C1 segment of cervical spinal cord (tissue), 14 donors: ENCODE data around the gene PAGE3.

Experiments
- DNase-seq, 14 donors: peaks; one replicate each; lab custom pipeline; 2025; lab: John Stamatoyannopoulos, UW

The PAGE3 gene, protein sequence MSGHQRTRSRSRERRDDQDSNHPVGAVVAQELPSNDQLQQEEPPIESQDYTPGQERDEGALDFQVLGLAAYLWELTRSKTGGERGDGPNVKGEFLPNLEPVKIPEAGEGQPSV

DNA sequence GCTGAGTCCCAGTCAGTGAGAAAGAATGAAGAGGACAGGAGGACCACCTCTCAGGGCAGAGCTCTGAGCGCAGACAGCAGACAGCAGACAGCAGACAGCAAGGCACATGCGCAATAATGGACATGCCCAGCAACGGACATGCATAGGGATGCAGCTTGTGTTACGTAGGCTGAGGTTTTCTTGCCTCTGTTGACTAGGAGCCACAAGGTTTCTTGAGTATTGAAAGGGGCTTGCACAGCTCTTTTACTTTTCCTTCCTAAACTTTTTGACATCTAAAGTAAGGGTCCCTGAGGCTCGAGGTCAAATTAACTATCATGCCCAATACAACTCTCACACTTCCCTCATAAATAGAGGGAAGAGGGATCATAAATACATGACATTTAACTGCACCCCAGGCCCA is at the start of gene PAGE3:
Gene PAGE3 (minus strand): TSS at position 101 of the 400 bp plus-strand sequence. CDS start 1,013 bp downstream, outside the sequence.
- DNase-seq = no peak

- no peak for DNase-seq
These were observed 47.9 kb upstream of the PAGE3 start for GRCh38 chrX:55312655-55313054.

DNA sequence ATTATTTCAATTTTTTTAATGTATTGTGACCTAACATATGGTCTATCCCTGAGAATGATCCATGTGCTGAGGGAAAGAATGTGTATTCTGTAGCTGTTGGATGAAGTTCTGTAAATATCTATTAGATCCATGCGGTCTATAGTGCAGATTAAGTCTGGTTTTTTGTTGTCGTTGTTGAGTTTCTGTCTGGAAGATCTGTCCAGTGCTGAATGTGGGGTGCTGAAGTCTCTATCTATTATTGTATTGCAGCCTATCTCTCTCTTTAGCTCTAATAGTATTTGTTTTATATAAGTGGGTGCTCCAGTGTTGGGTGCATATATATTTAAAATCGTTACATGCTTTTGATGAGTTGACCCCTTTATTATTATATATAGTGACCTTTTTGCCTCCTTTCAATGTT is 26.2 kb upstream of the PAGE3 start:
- DNase-seq = no peak

DNA sequence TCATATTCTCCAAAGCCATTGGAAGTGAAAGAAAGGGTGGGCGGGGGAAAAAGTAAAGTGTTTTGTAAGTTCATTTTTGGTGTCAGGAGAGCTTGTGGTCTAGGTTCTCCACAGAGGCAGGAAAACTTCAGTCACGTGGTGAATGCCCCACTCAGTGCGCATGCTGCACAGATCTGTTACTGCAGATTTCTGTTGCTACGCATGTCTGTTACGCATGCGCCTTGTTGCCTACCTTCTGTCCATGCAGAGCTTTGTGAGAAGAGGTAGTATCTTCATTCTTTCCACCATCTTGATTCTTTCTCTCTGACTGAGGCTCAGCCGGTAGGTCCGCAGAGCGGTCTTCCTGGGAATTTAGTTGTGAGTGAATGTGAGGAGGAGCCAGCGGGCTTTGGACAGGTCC is 15.1 kb upstream of the PAGE3 start:
- no peak for DNase-seq

DNA sequence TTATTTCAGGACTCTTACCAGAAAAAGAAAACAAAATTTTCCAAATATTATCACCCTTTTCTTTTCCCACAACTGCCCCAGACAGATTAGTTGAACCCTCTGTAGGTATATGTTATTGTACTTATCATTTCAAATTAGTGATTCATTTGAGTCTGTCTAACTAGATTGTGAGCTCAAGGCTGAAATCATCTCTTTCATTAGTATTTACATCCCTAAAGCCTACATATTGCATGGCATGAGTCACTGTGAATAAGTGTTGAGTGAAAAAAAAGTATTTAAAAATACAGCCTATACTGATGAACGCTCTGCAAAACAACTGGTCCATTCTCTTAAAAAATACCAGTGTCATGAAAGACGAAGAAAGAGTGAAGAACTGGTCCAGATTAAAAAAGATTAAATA is 3.9 kb downstream of the PAGE3 start:
- no peak for DNase-seq

- no peak for DNase-seq
These were observed 11.2 kb downstream of the PAGE3 start for GRCh38 chrX:55253528-55253927.

GRCh38 chrX:55240788-55241340 is 23.9 kb downstream of the PAGE3 start:
- DNase-seq = no peak

- DNase-seq = no peak
These were observed 44.5 kb downstream of the PAGE3 start, which contains the start of gene PAGE5 for GRCh38 chrX:55220119-55220794. PAGE5 (plus strand) TSS chrX:55220346; CDS start chrX:55221383, 1,037 bp downstream.

DNA sequence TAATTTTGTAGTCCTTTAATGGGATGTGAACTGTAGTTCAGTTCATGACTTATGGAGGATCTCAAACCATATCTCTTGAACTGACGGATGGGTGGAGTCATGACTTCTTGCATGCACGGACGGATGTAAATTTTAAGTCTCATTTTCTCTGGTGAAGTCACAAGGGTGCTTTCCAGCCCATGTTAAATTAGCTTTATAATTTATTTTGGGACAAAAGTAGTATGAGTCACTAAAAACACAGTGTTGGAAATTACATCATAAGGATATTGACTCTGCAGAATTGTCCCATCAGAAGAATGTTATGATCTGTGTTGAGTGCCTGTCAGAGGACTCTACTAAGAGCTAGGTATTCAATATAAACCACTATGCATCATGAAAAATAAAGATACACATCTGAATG is 51.3 kb downstream of the PAGE3 start:
- no peak for DNase-seq

GRCh38 chrX:55210931-55211677 is 53.6 kb downstream of the PAGE3 start:
- no peak for DNase-seq
